Sciatic nerve (tissue), 2 donors: ENCODE results near the gene ZKSCAN3. TPM values are rescaled to one million over a fixed set of nuclear protein-coding genes. Genes with fewer than 3 reads are reported as not detected.

Experiments
- ATAC-seq: fragments of 200-7000 bp; cut with Tn5 transposase; one replicate; pipeline ENCODE4 v1.9.1; 2020; ENCODE audit warnings: mild to moderate bottlenecking, moderate library complexity
- DNase-seq: peaks from one replicate; pipeline ENCODE4 v3.0.0-alpha.2; 2020; ENCODE audit warnings: low spot score
- intact Hi-C: fragments of 100-400 bp; cut with DNase I; formaldehyde crosslinking; loops from one replicate; pipeline ENCODE4 v1.14.2; 2022
- total RNA-seq: library from RNA; stranded (reverse); fragmentation: NEBNext Ultra II Directional; extraction: Animal tissue kit (Norgen Biotek cat#: 25700); gene quantifications from one replicate; pipeline ENCODE4 v1.2.1, GENCODE V29; 2021
- donor health status: DM: no; HTN: no; CAD: no.
- donor health status: DM: no; HTN: no; CAD: no.

Gene ZKSCAN3
- total RNA-seq, 1 donor from 2014 or later, result 7.8 TPM

DNA sequence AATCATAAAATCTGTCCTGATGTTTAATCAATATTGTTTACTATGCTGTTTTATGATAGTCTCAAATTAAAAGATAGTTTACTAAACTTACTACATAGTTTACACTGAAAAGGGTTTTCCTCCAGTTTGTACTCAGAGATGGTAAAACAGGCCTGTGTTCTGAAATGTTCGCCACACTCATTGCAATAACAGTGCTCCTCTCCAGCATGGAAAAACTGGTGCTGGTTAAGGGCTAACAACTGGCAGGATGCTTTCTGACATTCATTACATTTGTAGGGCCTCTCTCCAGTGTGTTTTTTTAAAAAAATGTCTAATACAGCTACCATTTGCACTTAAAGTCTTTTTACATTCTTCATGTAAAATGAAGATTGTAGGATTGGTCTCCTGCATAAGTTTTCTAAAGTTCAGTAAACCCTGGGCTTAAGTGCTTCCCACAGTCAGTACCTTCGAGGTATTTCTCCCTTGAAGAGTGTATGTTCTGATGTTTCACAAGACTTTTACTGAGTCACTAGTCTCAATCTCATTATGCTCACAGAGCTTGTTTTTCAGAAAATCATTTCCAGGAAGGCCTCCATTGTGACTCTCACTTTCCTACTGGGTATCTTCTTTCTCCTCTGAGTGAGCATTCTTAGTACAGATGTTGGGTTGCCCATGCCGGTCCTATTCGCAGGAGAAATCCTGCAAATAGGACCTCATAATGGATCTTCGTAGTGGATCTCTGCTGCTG, 58.5 kb downstream of the ZKSCAN3 start:
- ATAC-seq, result no peak

DNA sequence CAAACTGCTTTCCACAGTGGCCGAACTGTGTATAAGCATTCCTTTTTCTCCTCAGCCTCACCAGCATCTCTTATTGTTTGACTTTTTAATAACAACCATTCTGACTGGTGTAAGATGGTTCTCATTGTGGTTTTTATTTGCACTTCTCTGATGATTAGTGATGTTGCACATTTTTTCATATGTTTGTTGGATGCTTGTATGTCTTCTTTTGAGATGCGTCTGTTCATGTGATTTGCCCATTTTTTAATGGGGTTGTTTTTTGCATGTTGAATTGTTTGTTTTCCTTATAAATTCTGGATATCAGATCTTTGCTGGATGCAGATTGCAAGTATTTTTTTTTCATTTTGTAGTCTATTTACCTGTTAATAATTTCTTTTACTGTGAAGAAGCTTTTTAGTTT, 61.0 kb downstream of the ZKSCAN3 start:
- DNase-seq (no peak), ATAC-seq (no peak)
- intact Hi-C loops, result no loop called here

More for the DNA sequence above, 58.5 kb downstream of the ZKSCAN3 start:
- intact Hi-C loops, result no loop called here
- DNase-seq, result no peak

DNA sequence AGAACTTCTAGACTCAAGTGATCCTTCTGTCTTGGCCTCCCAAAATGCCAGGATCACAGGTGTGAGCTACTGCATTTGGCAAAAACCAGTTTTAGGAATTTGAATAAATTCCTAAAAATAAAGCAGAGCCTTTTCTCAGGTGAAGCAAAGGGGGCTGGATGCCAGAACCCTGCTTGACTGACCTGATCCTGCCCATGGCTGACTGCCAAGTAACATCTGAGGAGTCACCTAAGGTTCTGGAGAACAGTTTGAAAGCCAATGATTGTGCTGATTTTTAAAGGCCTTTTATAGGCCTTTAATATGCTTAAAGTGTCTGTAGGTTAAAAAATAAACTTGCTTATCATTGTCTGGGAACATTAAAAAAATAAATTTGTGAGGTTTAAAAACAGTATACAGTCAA, 63.9 kb downstream of the ZKSCAN3 start:
- DNase-seq, result no peak
- no peak for ATAC-seq
- intact Hi-C loops, result no loop called here

Other genes starting within 250 kb of the ZKSCAN3 start
- gene ZSCAN16, start 225.3 kb upstream of the ZKSCAN3 start, total RNA-seq, result 4.1 TPM
- gene ZKSCAN8, start 208.1 kb upstream of the ZKSCAN3 start, total RNA-seq, result 31.9 TPM
- 17.3 TPM for gene ZSCAN9, start 124.7 kb upstream of the ZKSCAN3 start, total RNA-seq
- gene ZKSCAN4, start 97.7 kb upstream of the ZKSCAN3 start, total RNA-seq, result 5.4 TPM
- gene NKAPL, start 90.7 kb upstream of the ZKSCAN3 start, total RNA-seq, result 2.9 TPM
- gene ZSCAN26, start 82.8 kb upstream of the ZKSCAN3 start, total RNA-seq, result 19.3 TPM
- gene PGBD1, start 68.4 kb upstream of the ZKSCAN3 start, total RNA-seq, result 4.9 TPM
- gene ZSCAN31, start 13.8 kb upstream of the ZKSCAN3 start, total RNA-seq, result 17.4 TPM
- gene ZSCAN12, start 49.8 kb downstream of the ZKSCAN3 start, total RNA-seq, result 7.3 TPM
- gene ZSCAN23, start 93.5 kb downstream of the ZKSCAN3 start, total RNA-seq, result 6.5 TPM
- not detected for gene GPX6, start 165.8 kb downstream of the ZKSCAN3 start, total RNA-seq
- gene GPX5, start 175.9 kb downstream of the ZKSCAN3 start, total RNA-seq, result not detected